ENCODE results near the gene PRSS22.

Gene PRSS22

DNA sequence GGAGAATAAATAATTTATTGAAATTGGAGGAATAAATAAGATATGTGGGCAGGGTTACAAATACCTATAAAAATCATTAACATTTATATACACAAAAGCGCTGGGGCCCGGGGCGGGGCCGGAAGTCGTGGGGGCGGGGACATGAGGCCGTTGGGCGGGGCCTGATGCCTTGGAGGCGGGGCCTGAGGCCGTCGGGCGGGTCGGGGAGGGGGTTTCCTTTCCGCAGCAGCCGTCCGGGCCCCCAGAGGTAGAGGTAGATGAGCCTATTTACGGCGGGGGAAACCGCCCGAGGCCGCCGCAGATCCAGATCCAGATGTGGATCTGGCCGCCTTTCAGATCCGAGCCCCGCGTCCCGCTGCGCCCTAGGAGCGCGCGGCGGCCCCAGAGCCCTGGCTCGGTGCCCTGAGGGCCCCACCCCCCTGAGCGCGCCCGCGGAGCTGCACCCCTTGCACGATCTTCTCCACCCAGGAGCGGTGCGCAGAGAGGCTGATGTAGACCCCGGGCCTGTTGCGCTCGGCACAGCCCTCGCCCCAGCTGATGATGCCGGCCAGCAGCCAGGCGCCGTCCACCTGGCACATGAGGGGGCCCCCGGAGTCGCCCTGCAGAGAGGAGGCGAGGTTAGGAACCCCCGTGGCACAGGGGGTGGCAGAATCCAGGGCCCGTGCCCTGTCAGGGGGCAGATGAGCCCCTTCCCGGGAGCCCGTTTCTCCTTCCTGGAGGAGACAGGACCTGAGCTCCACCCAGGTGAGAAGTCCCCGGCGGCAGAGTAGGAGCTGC is 5.1 kb downstream of the PRSS22 start:
- no peak for DNase-seq (ENCODE audit: low spot score)

DNA sequence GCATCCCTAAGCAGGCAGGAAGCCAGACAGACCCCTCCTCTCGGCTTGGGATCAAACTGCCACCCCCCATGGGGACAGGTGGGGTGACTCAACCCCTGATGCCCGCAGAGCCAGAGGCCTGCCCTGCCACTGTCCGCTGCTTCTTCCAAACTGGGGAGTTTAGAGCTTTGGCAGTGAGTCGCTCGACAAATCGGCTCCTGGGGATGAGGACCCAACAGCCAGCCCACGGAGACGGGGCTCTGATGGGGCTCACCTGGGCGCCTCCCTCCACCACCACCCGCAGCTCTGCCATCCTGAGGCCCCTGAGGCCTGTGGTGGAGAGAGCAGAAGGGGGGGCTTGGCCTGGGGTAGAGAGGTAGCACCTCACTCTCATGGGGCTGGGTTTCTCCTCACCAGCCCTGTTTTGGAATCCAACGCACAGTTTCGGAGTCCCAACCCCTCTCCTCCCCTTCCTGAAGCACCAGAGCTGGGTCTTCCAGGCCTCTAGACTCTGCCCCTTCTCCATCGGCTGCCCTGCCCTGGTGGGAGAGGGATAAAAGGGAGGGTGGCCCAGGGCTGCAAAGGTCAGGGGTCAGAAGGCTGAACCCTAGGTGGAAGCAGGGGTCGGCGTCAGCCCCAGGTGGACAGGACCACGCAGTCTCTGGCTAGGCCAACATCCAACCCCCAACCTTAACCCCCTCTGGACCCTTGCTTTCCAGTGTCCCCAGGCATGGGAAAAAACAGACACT is 5.8 kb downstream of the PRSS22 start:
- no peak for DNase-seq (ENCODE audit: low spot score)

GRCh38 chr16:2848933-2849725 is 8.8 kb downstream of the PRSS22 start:
- no peak for DNase-seq (ENCODE audit: low spot score)

DNA sequence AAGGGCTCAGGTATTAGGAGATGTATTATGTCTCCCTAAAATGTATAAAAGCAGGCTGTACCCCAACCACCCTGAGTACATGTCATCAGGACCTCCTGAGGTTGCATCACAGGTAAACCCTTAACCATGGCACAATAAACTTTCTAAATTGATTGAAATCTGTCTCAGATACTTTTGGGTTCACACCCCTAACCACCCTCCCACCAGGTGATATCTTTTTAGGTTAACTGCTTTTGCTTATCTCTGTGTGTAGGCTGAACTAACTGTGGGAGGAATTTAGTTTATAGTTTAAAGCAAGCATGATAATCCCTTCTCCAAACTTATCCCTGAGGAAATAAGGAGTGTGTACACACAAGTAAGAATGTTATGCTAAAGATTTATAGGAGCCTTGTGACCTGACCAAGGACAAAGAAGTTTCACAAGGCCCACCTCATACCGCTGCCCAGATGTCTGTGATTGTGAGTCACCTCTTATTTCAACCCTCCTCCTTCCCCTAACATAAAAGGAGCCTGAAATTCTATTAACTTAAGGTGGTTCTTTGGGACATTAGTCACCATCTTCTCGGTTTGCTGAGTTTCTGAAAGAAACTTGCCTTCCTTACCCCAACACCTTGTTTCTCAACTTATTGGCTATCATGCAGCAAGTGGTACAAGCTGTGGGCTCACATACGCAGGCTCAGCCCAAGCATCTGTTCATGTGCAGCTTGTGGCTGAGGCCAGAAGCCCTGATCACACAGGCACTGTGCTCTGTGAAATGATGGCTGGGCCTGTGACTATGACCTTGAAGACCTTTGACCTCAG is 11.3 kb downstream of the PRSS22 start:
- DNase-seq (ENCODE audit: low spot score) = peak; percentile 59

GRCh38 chr16:2845116-2845515 is 12.9 kb downstream of the PRSS22 start:
- no peak for DNase-seq (ENCODE audit: low spot score)

DNA sequence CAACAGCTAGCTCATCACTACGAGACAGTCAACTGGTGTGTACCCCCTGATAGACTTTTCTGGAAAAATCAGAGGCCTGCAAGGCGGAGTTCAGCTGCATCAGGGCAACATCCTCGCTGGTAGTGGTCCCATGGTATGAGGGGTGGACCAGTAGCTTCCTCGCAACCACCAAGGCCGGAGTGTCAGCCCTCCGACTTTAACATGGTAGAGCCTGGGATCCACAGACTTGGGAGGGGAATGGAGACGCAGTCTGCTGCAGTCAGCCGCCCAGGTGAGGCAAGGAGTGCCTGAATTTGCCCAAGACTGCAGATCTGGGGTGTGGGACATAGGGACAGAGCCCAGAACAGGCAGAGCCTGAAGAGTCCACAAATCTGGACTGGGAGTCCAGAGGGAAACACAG is 14.4 kb downstream of the PRSS22 start:
- DNase-seq (ENCODE audit: low spot score) = no peak

DNA sequence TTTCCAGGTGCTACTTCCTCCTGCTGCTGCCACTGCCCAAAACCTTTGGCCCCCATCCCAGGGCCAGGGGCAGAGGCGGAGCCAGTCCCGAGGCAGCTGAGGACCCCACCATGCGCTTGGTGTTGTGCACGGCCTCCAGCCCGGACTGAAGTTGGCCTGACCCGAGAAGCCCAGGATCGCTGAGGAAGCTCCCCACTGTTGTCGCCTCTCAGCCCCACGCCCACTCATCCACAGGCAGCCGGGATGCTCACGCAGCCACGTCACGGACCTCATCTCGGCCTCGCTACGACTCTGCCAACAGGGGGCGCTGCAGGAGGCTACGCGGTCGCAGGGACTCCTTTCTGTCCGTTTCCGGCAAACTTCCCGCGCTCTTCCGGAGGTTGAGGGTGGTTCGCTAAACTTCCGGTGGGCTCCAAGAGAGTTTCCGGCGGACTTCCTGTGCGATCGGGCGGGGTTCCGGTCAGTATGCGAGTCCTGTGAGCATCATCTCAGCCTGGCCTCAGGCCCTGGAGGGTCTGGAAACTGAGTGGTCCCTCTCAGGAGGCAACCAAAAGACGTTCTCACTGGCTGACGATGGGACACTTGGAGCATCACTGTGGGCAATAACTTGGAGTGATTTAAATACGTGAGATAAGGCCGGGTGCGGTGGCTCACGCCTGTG is 15.5 kb downstream of the PRSS22 start:
- no peak for DNase-seq (ENCODE audit: low spot score)

- no peak for DNase-seq (ENCODE audit: low spot score)
These were observed 16.2 kb downstream of the PRSS22 start for GRCh38 chr16:2841606-2842339.

GRCh38 chr16:2840914-2841313 is 17.1 kb downstream of the PRSS22 start:
- DNase-seq (ENCODE audit: low spot score) = no peak

DNA sequence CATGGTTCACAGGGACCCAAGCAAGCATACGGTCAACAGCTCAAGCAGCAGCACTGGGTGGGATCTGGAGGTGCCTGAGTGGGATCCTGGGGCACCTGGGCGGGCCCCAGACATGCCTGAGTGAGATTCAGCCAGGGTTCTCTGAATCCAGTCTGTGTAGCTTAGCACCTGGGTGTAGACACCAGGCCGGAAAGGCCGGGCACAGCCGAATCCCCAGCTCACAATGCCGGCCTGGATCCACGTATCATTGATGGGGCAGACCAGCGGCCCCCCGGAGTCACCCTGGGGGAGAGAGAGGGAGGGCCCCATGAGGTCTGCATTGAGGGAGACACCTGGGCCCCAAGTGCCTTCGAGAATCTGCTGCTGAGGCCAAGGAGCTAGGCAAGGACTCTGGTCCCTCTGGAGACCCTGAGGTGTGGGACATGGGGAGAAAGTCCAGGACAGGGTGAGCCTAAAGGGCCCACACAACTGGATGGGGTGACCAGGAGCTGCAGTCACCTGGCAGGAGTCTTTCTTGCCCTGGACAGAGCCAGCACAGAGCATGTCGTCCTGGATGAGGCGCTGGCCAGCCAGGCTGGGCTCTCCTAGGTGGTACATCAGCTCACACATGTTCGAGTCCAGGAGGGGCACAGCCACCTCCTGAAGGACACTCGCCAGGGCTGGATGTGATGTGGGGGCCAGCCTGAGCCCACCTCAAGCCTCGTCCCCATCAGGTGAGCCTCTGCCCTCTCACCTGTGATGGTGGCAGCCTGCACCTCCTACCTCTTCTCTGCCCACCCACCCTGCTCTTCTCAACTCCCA is 18.1 kb downstream of the PRSS22 start:
- no peak for DNase-seq (ENCODE audit: low spot score)

DNA sequence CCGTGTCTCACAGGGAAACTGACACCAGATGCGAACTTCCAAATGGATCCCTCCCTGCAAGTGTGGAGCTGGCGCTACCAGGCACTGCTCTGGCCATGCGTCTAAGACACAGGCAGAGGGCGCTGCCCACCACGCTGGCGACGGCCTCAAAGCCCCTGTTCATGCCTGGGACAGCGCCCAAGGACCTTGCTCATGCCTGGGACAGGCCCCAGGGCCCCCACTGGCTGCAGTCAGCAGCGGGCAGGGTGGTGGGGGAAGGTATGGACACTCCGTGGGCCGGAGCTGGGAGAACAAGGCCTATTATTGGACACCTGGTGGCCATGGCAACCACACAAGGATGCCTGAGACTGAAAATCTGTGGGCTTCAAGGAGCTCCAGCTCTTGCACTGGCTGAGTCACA is 19.0 kb downstream of the PRSS22 start:
- peak; percentile 86 for DNase-seq (ENCODE audit: low spot score)

- DNase-seq (ENCODE audit: low spot score) = no peak
These were observed 21.1 kb downstream of the PRSS22 start for GRCh38 chr16:2836646-2837508.

GRCh38 chr16:2835638-2836493 is 22.1 kb downstream of the PRSS22 start:
- peak; percentile 96 for DNase-seq (ENCODE audit: low spot score)

- no peak for DNase-seq (ENCODE audit: low spot score)
These were observed 23.0 kb downstream of the PRSS22 start for GRCh38 chr16:2834968-2835367.

- DNase-seq (ENCODE audit: low spot score) = no peak
These were observed 24.2 kb downstream of the PRSS22 start for GRCh38 chr16:2833776-2834175.

- no peak for DNase-seq (ENCODE audit: low spot score)
These were observed 26.8 kb downstream of the PRSS22 start for GRCh38 chr16:2831203-2831602.

- DNase-seq (ENCODE audit: low spot score) = no peak
These were observed 27.6 kb downstream of the PRSS22 start for GRCh38 chr16:2830355-2830695.

Measured in AG08395 (cell line).